Naive thymus-derived CD8-positive, alpha-beta T cell (primary cell): ENCODE measurements around the gene MAML3. TPM values are rescaled to one million over a fixed set of nuclear protein-coding genes. Genes with fewer than 3 reads are reported as not detected.
A peak's percentile ranks its signal among the peaks of the same experiment; 100 is the strongest.

Experiments
- ATAC-seq, 2 donors: fragments of 150-1000 bp; cut with Tn5 transposase in 1 of 2; sonication (Bioruptor Pico), chemical (Tn5 transposase) in 1 of 2; 1 replicate in 1 of 2; 2 replicates in 1 of 2; pipeline ENCODE4 v1.10.0; 2021; ENCODE audit warnings: mild to moderate bottlenecking in 2 of 2, moderate library complexity in 2 of 2
- POLR2A ChIA-PET: fragments of 350-600 bp; sonication (Branson Sonifier 250); formaldehyde crosslinking; loops from one replicate; lab custom pipeline; 2021; ENCODE audit warnings: antibody characterized with exemption; lab: Charles Lee
- DNase-seq, 10 donors: peaks; one replicate each; pipeline versions ENCODE4 v3.0.0 to v3.0.0-alpha.2; 2020 to 2022
- H3K27ac Mint-ChIP-seq, 10 donors: one replicate each; pipeline ENCODE4 v1.8.0; 2020 to 2022; ENCODE audit warnings: mild to moderate bottlenecking in 10 of 10, mixed read lengths in 10 of 10, moderate library complexity in 4 of 10, inconsistent platforms in 1 of 10
- H3K27me3 Mint-ChIP-seq, 5 donors: one replicate each; pipeline ENCODE4 v1.8.0; 2021 to 2022; ENCODE audit warnings: mixed read lengths in 5 of 5
- H3K36me3 Mint-ChIP-seq, 3 donors: one replicate each; pipeline ENCODE4 v1.8.0; 2020 to 2022; ENCODE audit warnings: mixed read lengths in 3 of 3, mild to moderate bottlenecking in 2 of 3, inconsistent platforms in 1 of 3
- H3K4me1 Mint-ChIP-seq, 4 donors: one replicate each; pipeline ENCODE4 v1.8.0; 2021 to 2022; ENCODE audit warnings: mixed read lengths in 4 of 4
- H3K4me3 Mint-ChIP-seq, 10 donors: one replicate each; pipeline ENCODE4 v1.8.0; 2020 to 2022; ENCODE audit warnings: mild to moderate bottlenecking in 10 of 10, mixed read lengths in 10 of 10, moderate library complexity in 6 of 10, inconsistent platforms in 1 of 10
- H3K9me3 Mint-ChIP-seq, 9 donors: one replicate each; pipeline ENCODE4 v1.8.0; 2020 to 2022; ENCODE audit warnings: mixed read lengths in 9 of 9, mild to moderate bottlenecking in 3 of 9, inconsistent platforms in 1 of 9, moderate library complexity in 1 of 9
- polyA plus RNA-seq, 3 donors: library from polyadenylated mRNA; unstranded; fragments of 300-500 nt; fragmentation: Illumina TruSeq; gene quantifications; one replicate each; pipeline ENCODE4 v1.2.3, GENCODE V29; 2021
- total RNA-seq, 8 experiments: library from RNA in 2 of 8; stranded (reverse) in 2 of 8; gene quantifications; one replicate each; pipeline ENCODE4 v1.2.3 and lab custom pipeline; 2021 to 2026

The MAML3 gene
- total and polyA plus RNA-seq, 5 experiments from 2014 or later: 0.51 to 5.3 (median 1.6) TPM

GRCh38 chr4:140081641-140082390 lies 72.2 kb downstream of the MAML3 start:
- Mint-ChIP-seq H3K27me3 (no peaks in the 10 kb centered on the region), H3K4me1 (peaks cover 9 to 32% (median 16%) of the 10 kb centered on the region in 4 donors), H3K9me3 (no peaks in the 10 kb centered on the region), H3K27ac (peak overlapping the region in 4 of 10 donors; percentile 17 to 74 (median 56)), H3K4me3 (no peak overlapping the region), H3K36me3 (no peaks in the 10 kb centered on the region)
- DNase-seq (no peak), ATAC-seq (no peak)
- POLR2A ChIA-PET: interaction anchor here (0.7 to 1.0 kb wide), 2 partner anchors 8 to 13 kb away, joined by 4 read pairs; no protein-coding TSS in a partner anchor

GRCh38 chr4:140080883-140081282 lies 73.1 kb downstream of the MAML3 start:
- no peaks in the 10 kb centered on the region for H3K27me3 Mint-ChIP-seq
- H3K4me1 Mint-ChIP-seq: peaks cover 17 to 40% (median 22%) of the 10 kb centered on the region in 4 donors
- POLR2A ChIA-PET: interaction anchor here (0.6 kb wide), 1 partner anchor 10 kb away, joined by 3 read pairs; no protein-coding TSS in a partner anchor
- ATAC-seq (no peak), DNase-seq (no peak)
- no peaks in the 10 kb centered on the region for H3K36me3 Mint-ChIP-seq
- peak overlapping the region in 2 of 10 donors; percentile 0 to 56 for H3K27ac Mint-ChIP-seq
- no peaks in the 10 kb centered on the region for H3K9me3 Mint-ChIP-seq
- H3K4me3 Mint-ChIP-seq: peak overlapping the region in 4 of 10 donors; percentile 15 to 45 (median 28)

- POLR2A ChIA-PET: interaction anchor here (1.3 to 1.5 kb wide), 2 partner anchors 16 to 18 kb away, joined by 3 read pairs; no protein-coding TSS in a partner anchor
- no peaks in the 10 kb centered on the region for H3K9me3 Mint-ChIP-seq
- peaks cover 17 to 44% (median 29%) of the 10 kb centered on the region in 4 donors for H3K4me1 Mint-ChIP-seq
- no peaks in the 10 kb centered on the region for H3K36me3 Mint-ChIP-seq
- no peak for ATAC-seq
- H3K27me3 Mint-ChIP-seq: peaks cover 0 to 1% (median 0%) of the 10 kb centered on the region in 5 donors
- no peak for DNase-seq
- H3K4me3 Mint-ChIP-seq: no peak overlapping the region
- H3K27ac Mint-ChIP-seq: peak overlapping the region in 1 of 10 donors; percentile 8
These were observed 75.6 kb downstream of the MAML3 start for GRCh38 chr4:140078366-140078765.

- ATAC-seq (no peak), DNase-seq (no peak)
- peak overlapping the region in 3 of 10 donors; percentile 2 to 62 (median 18) for H3K4me3 Mint-ChIP-seq
- peaks cover 23 to 62% (median 45%) of the 10 kb centered on the region in 4 donors for H3K4me1 Mint-ChIP-seq
- peak overlapping the region in 2 of 10 donors; percentile 5 to 79 for H3K27ac Mint-ChIP-seq
- no peaks in the 10 kb centered on the region for H3K9me3 Mint-ChIP-seq
- POLR2A ChIA-PET: interaction anchor here (1.4 to 1.8 kb wide), 2 partner anchors 9 to 74 kb away, joined by 4 to 5 read pairs; no protein-coding TSS in a partner anchor
- H3K27me3 Mint-ChIP-seq: peaks cover 0 to 1% (median 0%) of the 10 kb centered on the region in 5 donors
- H3K36me3 Mint-ChIP-seq: no peaks in the 10 kb centered on the region
These were observed 77.7 kb downstream of the MAML3 start for GRCh38 chr4:140076307-140076706.

GRCh38 chr4:140071806-140072205 lies 82.2 kb downstream of the MAML3 start:
- Mint-ChIP-seq H3K4me3 (peak overlapping the region; percentile 69 to 84 (median 78)), H3K4me1 (peaks cover 35 to 63% (median 53%) of the 10 kb centered on the region in 4 donors), H3K9me3 (no peaks in the 10 kb centered on the region), H3K27ac (peak overlapping the region; percentile 88 to 97 (median 92)), H3K27me3 (peaks cover 0 to 4% (median 0%) of the 10 kb centered on the region in 5 donors), H3K36me3 (no peaks in the 10 kb centered on the region)
- POLR2A ChIA-PET: interaction anchor here (0.6 to 4.0 kb wide), 11 partner anchors 10 to 80 kb away, joined by 3 to 76 read pairs (median 7); partner anchors contain the start of gene MAML3
- peak; percentile 16 to 85 (median 64) for DNase-seq
- ATAC-seq: peak; percentile 93 to 95

GRCh38 chr4:140070973-140071372 lies 83.0 kb downstream of the MAML3 start:
- no peak for ATAC-seq
- Mint-ChIP-seq H3K27ac (peak overlapping the region; percentile 88 to 97 (median 92)), H3K9me3 (no peaks in the 10 kb centered on the region), H3K4me3 (peak overlapping the region; percentile 69 to 84 (median 78)), H3K36me3 (no peaks in the 10 kb centered on the region), H3K27me3 (peaks cover 0 to 4% (median 0%) of the 10 kb centered on the region in 5 donors), H3K4me1 (peaks cover 32 to 55% (median 46%) of the 10 kb centered on the region in 4 donors)
- POLR2A ChIA-PET: interaction anchor here (0.6 to 4.0 kb wide), 18 partner anchors 10 to 81 kb away, joined by 3 to 76 read pairs (median 4); partner anchors contain the start of gene MAML3
- no peak for DNase-seq

GRCh38 chr4:140070366-140070765 lies 83.6 kb downstream of the MAML3 start:
- Mint-ChIP-seq H3K27ac (peak overlapping the region; percentile 88 to 97 (median 92)), H3K4me1 (peaks cover 32 to 55% (median 45%) of the 10 kb centered on the region in 4 donors), H3K9me3 (no peaks in the 10 kb centered on the region), H3K27me3 (peaks cover 0 to 4% (median 0%) of the 10 kb centered on the region in 5 donors), H3K4me3 (peak overlapping the region; percentile 69 to 84 (median 78)), H3K36me3 (no peaks in the 10 kb centered on the region)
- DNase-seq (peak in 2 of 10 donors; percentile 40 to 56), ATAC-seq (peak; percentile 53 to 54)
- POLR2A ChIA-PET: interaction anchor here (0.7 to 4.0 kb wide), 14 partner anchors 9 to 82 kb away, joined by 3 to 76 read pairs (median 5); partner anchors contain the start of gene MAML3

- DNase-seq (no peak), ATAC-seq (no peak)
- Mint-ChIP-seq H3K27ac (peak overlapping the region in 8 of 10 donors; percentile 29 to 95 (median 76)), H3K4me1 (peaks cover 32 to 53% (median 43%) of the 10 kb centered on the region in 4 donors), H3K9me3 (no peaks in the 10 kb centered on the region), H3K4me3 (peak overlapping the region in 6 of 10 donors; percentile 17 to 80 (median 36)), H3K36me3 (no peaks in the 10 kb centered on the region), H3K27me3 (peaks cover 0 to 4% (median 0%) of the 10 kb centered on the region in 5 donors)
- POLR2A ChIA-PET: no interaction called here
These were observed 84.9 kb downstream of the MAML3 start for GRCh38 chr4:140069066-140069465.

GRCh38 chr4:140068271-140068670 lies 85.7 kb downstream of the MAML3 start:
- Mint-ChIP-seq H3K4me1 (peaks cover 29 to 45% (median 37%) of the 10 kb centered on the region in 4 donors), H3K27ac (peak overlapping the region in 2 of 10 donors; percentile 34 to 53), H3K36me3 (no peaks in the 10 kb centered on the region), H3K4me3 (no peak overlapping the region), H3K9me3 (no peaks in the 10 kb centered on the region), H3K27me3 (peaks cover 0 to 3% (median 0%) of the 10 kb centered on the region in 5 donors)
- ATAC-seq (no peak), DNase-seq (no peak)
- POLR2A ChIA-PET: no interaction called here

GRCh38 chr4:140066031-140066930 lies 87.7 kb downstream of the MAML3 start:
- POLR2A ChIA-PET: interaction anchor here (1.4 kb wide), 1 partner anchor 10 kb away, joined by 4 read pairs; no protein-coding TSS in a partner anchor
- peaks cover 25 to 32% (median 28%) of the 10 kb centered on the region in 4 donors for H3K4me1 Mint-ChIP-seq
- H3K4me3 Mint-ChIP-seq: no peak overlapping the region
- ATAC-seq (no peak), DNase-seq (no peak)
- no peaks in the 10 kb centered on the region for H3K36me3 Mint-ChIP-seq
- peak overlapping the region in 2 of 10 donors; percentile 16 to 29 for H3K27ac Mint-ChIP-seq
- H3K9me3 Mint-ChIP-seq: no peaks in the 10 kb centered on the region
- H3K27me3 Mint-ChIP-seq: peaks cover 0 to 3% (median 0%) of the 10 kb centered on the region in 5 donors

- peak overlapping the region in 1 of 10 donors; percentile 16 for H3K27ac Mint-ChIP-seq
- POLR2A ChIA-PET: interaction anchor here (0.7 kb wide), 1 partner anchor 9 kb away, joined by 3 read pairs; no protein-coding TSS in a partner anchor
- DNase-seq (no peak), ATAC-seq (no peak)
- no peaks in the 10 kb centered on the region for H3K9me3 Mint-ChIP-seq
- peaks cover 22 to 30% (median 26%) of the 10 kb centered on the region in 4 donors for H3K4me1 Mint-ChIP-seq
- peaks cover 0 to 3% (median 0%) of the 10 kb centered on the region in 5 donors for H3K27me3 Mint-ChIP-seq
- H3K36me3 Mint-ChIP-seq: no peaks in the 10 kb centered on the region
- no peak overlapping the region for H3K4me3 Mint-ChIP-seq
These were observed 88.6 kb downstream of the MAML3 start for GRCh38 chr4:140065393-140065792.
